ENCODE results near the gene FOXN3. TPM values are rescaled to one million over a fixed set of nuclear protein-coding genes. Genes with fewer than 3 reads are reported as not detected.

The FOXN3 gene
- total RNA-seq, 1 experiment from 2014 or later: 125 TPM

- no peak overlapping the region for H3T11ph ChIP-seq (ENCODE audit: low read length)
- H3K4me3 Mint-ChIP-seq: no peak overlapping the region
These were observed 1.9 kb upstream of the FOXN3 start for GRCh38 chr14:89418976-89419375.

More at GRCh38 chr14:89418976-89419375, 1.9 kb upstream of the FOXN3 start:
- Histone ChIP-seq H2AFZ (ENCODE audit: low read length) (no peak overlapping the region), H3K79me1 (ENCODE audit: insufficient read depth, low read depth, low read length, poor library complexity, severe bottlenecking) (no peaks in the 10 kb centered on the region), H3K9ac (ENCODE audit: extremely low read depth, insufficient read length, low read length) (no peak overlapping the region), H3K23ac (ENCODE audit: insufficient read length, low read depth, low read length) (no peak overlapping the region), H3K14ac (ENCODE audit: insufficient read depth, low read length) (no peak overlapping the region), H2BK12ac (ENCODE audit: insufficient read length, low read depth, low read length) (no peak overlapping the region), H2AK5ac (ENCODE audit: insufficient read length, low read length) (no peak overlapping the region), H4K91ac (ENCODE audit: insufficient read length, low read depth, low read length) (no peak overlapping the region), H4K8ac (replicated peaks; ENCODE audit: insufficient read length, low read depth, low read length) (no peak overlapping the region), H3K4me1 (ENCODE audit: insufficient read depth, low read length) (peaks cover 14% of the 10 kb centered on the region; the same call in 1 of the 2 replicates), H2BK20ac (ENCODE audit: low read depth, low read length, poor library complexity, severe bottlenecking) (no peak overlapping the region), H3K4ac (ENCODE audit: low read depth, low read length) (no peak overlapping the region), H2BK15ac (ENCODE audit: low read depth, low read length) (no peak overlapping the region), H4K20me1 (ENCODE audit: control insufficient read depth, insufficient read depth, insufficient read length) (no peaks in the 10 kb centered on the region), H3K56ac (ENCODE audit: insufficient read length, low read depth, low read length) (no peak overlapping the region), H3K23me2 (ENCODE audit: insufficient read length, low read depth, low read length, poor library complexity, severe bottlenecking) (peaks cover 16% of the 10 kb centered on the region), H2BK120ac (ENCODE audit: low read depth, low read length, poor library complexity, severe bottlenecking) (no peak overlapping the region), H3K27ac (ENCODE audit: insufficient read length, low read depth, low read length) (no peak overlapping the region), H3K27me3 (ENCODE audit: insufficient read depth, low read length) (no peaks in the 10 kb centered on the region), H3K9me3 (ENCODE audit: control insufficient read depth, low read depth, low read length) (no peaks in the 10 kb centered on the region), H3K18ac (ENCODE audit: insufficient read length, low read depth, low read length) (no peak overlapping the region), H4K5ac (ENCODE audit: insufficient read length, low read depth, low read length) (no peak overlapping the region), H2BK5ac (ENCODE audit: insufficient read length, low read length) (no peak overlapping the region), H3K4me2 (ENCODE audit: insufficient read depth, insufficient read length, low read length) (no peak overlapping the region), H3K79me2 (ENCODE audit: insufficient read depth, low read length) (peaks cover 19% of the 10 kb centered on the region; the same call in 1 of the 2 replicates)
- no peak for TF ChIP-seq CTCF (conservative IDR thresholded peaks at IDR 0.05)
- Mint-ChIP-seq H3K4me1 (peaks cover 54 to 57% of the 10 kb centered on the region in 2 experiments), H3K36me3 (ENCODE audit: insufficient read depth in 1 of 3, low read depth in 3 of 3) (peaks cover 12 to 18% (median 15%) of the 10 kb centered on the region in 3 experiments; a peak in 6 of 7 replicates), H3K9me3 (no peaks in the 10 kb centered on the region), H3K27ac (no peak overlapping the region; a peak in 1 of 7 replicates), H3K27me3 (ENCODE audit: low read depth) (no peaks in the 10 kb centered on the region)
- WGBS (ENCODE audit: extremely low coverage, insufficient read length, low lambda C conversion rate): no CpG with 5 or more reads among the region's 2 CpGs
- no peak for DNase-seq
